RPMI8226 (cell line): Measurements from ENCODE around the gene ARPC1B.

ENCODE experiments used
- DNase-seq: peaks from one replicate; pipeline ENCODE4 v3.0.0-alpha.2; 2015

The ARPC1B gene

GRCh38 chr7:99390941-99391602 is 16.5 kb downstream of the ARPC1B start:
- DNase-seq, result no peak

- no peak for DNase-seq
Measured at GRCh38 chr7:99392046-99392445, 17.5 kb downstream of the ARPC1B start.

- no peak for DNase-seq
Measured at GRCh38 chr7:99392659-99393354, 18.3 kb downstream of the ARPC1B start.

GRCh38 chr7:99393355-99394187 is 19.0 kb downstream of the ARPC1B start:
- DNase-seq, result no peak

DNA sequence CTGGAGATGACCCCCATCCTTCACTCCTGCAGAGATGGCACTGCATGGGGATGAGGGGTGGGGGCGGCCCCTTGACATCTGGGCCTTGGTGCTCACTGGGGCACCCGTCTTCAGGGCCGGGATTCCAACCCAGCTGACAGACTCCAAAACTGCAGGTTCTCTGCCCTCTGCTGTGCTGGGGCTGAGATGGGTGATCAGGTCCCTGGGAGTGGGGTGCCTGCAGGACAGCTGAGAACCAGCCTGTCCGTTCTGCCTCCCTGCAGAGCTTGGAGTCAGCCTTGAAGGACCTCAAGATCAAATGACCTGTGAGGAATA is 19.6 kb downstream of the ARPC1B start:
- DNase-seq, result no peak

GRCh38 chr7:99395616-99396327 is 21.2 kb downstream of the ARPC1B start:
- no peak for DNase-seq

DNA sequence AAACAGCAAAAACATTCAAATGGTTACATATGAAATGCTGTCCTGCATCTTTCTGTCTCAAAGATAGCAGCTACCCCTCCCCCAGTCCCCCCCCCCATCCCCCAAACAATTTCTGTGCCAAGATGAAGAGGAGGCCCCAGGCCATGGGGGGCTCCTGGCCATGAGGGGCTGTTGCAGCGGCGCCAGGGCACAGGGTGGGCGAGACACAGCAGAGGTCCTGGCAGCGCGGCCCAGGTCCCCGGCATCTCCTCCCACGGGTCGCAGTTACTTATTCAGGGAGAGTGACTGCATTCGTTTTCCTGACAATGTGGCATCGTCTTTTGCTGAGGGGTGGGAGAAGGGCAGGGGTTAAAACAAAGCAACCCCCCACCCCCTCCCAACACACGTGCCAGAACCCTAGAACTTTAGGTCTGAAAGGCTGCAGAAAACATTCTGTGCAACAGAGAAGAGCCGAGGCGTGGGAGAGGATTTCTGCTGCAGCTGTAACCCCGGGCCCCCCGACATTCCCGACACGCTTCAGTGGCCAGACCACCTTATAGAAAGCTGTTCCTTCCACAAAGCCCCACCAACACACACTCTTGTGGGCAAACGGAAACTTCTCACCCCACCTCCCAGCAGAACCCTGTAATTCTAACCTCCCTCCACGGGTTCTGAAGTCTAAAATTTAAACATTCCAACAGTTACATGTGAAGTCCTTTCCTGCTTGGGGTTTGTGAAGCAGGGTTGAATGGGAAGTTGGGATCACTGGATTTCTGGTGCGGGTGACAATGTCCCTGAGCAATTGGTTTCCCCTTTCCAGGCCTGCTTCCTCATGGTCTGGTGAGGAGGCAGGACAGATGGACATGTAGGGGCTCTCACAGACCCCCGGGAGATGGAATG is 22.1 kb downstream of the ARPC1B start:
- no peak for DNase-seq

DNA sequence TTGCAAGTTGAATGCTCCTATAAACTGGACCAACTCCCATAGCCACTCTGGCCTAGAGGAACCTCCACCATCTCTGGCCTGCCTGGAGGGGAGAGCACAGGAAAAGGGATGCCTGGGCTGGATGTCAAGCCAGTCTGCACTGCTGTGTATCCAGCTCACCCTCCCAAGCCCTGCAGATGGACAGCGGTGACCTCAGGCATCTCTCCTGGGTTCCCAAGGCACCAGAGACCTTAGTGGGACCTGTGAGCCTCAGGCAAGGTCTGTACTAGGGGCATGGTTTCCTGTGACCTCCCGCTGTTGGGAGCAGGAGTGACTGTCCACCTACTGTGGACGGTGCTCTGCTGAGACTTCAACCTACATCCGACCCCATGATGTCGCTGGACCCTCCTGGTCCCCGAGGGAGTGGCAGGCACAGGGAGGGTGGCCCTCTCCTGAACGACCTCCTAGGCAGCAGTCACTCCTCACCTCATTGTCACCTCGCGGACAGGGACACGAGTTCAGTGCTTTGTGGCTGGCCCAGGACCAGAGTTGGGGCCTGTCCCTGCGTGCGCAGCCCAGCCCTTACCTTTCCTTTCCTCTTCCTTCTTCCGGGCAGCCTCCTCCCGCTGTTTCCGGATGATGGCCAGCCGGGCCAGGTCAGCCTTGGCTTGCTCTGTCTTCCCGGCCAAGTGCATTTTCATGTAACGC is 22.9 kb downstream of the ARPC1B start:
- no peak for DNase-seq

- DNase-seq, result no peak
Measured at GRCh38 chr7:99398891-99399445, 24.4 kb downstream of the ARPC1B start.

- no peak for DNase-seq
Measured at GRCh38 chr7:99399597-99399996, 25.1 kb downstream of the ARPC1B start.

DNA sequence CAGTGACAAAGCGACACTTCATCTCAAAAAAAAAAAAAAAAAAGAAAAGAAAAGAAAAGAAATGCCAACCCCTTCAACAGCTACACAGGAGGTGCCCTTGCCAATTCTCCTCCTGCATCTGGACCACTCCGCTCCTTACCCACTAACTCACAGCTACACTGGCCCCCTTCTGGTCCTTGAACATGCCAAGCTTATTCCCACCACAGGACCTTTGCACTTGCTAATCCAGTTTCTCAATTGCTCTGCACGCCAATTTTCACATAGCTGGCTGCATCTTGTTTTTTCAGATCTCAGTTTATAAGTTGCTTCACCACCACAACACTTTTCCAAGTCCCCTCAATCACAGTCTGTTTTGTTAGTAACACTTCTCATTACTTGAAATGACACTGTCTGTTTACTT is 28.3 kb downstream of the ARPC1B start:
- no peak for DNase-seq

DNA sequence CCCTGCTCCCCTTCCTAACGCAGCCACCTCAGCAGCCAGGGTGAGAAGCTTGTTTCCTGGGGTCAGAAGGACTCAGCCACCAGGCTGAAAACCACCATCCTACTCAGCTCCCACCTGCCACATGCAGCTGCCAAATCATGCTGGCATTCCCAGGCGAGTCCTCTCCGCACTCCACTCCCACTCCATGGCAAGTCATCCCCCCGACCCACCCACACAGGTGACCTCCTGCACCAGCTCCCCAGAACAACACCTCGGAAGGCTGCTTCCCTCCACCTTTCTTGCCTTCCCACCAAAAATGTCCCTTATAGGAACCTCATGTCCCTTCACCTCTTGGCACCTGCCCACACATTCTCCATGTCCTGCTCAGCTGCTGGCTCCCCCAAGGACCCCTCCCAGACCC is 29.2 kb downstream of the ARPC1B start:
- no peak for DNase-seq

DNA sequence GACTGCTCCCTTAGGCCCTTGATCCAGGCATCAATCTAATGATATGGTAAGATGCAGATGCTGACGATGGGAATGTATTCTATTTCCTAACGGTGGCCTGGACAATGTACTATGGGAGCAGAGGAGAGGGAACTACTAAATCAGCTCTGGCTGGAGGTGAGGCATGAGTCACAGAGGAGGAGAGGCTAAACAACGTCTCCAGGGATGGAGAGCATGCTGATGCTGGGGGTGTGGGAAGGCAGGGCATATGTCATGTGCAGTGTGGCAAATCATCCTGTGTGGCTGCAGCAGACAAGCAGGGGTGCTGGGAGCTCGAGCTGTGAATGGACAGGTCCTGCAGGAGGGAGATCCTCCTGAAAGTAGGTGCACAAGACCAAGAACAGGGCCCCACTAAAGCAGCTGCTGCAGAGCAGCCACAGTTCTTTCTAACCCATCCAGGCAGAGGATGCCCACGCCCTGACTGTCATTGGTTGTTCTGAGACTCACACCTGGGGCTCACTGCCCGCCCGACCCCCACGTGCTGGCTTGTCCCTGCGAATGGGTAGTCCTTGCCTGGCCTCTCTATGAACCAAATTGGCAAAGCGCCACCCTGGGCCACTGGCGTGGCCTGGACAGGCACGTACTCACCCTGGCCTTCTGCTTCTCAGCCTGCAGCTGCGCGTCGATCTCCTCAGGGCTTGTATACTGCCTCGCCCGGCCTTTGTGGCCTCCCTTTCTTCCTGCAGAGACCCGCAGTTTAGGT is 29.9 kb downstream of the ARPC1B start:
- DNase-seq, result no peak

DNA sequence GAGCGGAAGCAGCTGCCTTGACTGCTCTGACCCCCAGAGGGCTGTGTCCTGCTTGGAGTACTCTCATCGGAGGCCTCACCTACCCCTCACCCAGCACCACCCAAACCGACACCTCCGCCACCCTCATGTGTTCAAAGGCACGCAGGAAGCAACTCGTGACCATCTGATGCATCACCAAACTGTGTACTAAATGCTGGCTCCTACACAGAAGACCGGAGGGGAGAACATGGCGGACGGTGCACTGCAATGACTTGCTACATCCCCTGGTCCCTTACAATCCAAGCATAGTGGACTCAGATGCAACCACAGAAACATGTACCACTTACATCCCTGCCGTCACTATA is 30.4 kb downstream of the ARPC1B start:
- DNase-seq, result no peak

DNA sequence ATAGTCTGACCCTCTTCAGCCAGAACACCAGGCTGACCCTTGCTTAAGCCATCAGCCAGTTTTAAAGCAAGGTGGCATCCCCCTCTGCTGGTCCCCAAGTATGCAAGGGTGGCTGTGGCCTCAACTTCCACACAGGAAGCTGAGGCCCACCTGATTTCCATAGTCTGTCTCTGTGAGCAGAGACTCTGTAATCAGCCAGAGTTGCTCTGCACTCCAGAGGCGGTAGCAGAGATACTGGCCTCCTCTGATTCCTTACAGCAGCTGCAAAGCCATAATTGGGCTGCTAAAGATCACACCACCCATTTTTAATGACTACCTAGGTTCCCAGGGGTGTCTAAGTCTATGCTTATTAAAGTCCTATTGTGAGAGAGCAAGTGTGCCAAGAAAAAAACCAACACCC is 32.0 kb downstream of the ARPC1B start:
- no peak for DNase-seq

- peak; percentile 42 for DNase-seq
Measured at GRCh38 chr7:99407872-99408378, 33.4 kb downstream of the ARPC1B start.

DNA sequence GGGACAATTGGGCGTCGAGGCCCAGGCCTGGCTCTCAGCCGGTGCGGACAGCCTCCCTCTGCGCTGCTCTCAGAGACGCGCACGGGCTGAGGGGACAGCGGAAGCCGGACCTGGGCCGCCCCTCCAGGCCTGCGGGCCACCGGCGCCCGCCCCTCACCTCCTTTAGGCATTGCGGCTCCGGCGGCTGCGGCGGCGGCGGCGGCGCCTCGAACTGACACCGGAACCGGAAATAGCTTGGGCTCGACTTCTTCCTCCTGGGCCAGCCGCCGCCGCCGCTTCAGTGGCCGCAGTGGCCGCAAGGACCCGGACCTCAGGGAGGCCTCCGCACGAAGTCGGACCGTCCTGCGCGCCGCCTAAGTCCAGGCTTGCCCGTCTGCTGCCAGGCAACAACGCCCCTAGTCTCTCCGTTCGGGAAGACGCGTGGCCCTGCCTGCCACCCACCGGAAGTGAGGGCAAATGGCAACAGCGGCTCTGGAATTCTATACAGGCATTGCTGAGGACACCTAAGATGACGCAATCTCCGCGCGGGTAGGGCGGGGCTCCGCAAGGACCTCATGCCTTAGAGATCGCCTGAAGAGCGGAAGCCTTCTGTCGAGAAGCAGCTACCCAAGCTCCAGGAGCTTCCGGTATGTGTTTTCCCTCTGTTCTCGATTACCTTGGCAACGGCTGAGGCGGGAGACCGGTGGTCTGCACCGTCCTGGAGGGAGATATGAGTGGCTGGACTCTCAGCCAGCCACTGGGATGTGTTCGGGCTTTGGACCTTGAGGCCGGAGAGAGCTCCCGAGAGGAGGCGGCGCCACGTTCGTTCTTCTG is 34.1 kb downstream of the ARPC1B start, which contains the start of the genes BUD31 and PDAP1:
TSS of gene BUD31 (plus strand) at position 591 of the 813 bp plus-strand sequence. CDS start 2,124 bp downstream, outside the sequence.
TSS of gene PDAP1 (minus strand) at position 219 of the 813 bp plus-strand sequence. CDS start at position 170, 49 bp downstream.
- peak; percentile 96 for DNase-seq

GRCh38 chr7:99409192-99409572 is 34.7 kb downstream of the ARPC1B start:
- DNase-seq, result no peak

GRCh38 chr7:99409806-99410205 is 35.3 kb downstream of the ARPC1B start:
- DNase-seq, result peak; percentile 25
